Muscle layer of colon (tissue), 2 donors: Measurements from ENCODE around the gene TRUB1.
A peak's percentile ranks its signal among the peaks of the same experiment; 100 is the strongest.

ENCODE experiments used
- H3K27ac ChIP-seq: one replicate; pipeline ENCODE4 v1.7.0; 2013; ENCODE audit warnings: low read depth, mild to moderate bottlenecking, low read length, moderate library complexity
- H3K27me3 ChIP-seq, 2 donors: one replicate each; pipeline ENCODE4 v1.7.0; 2013; ENCODE audit warnings: low read length in 2 of 2, mild to moderate bottlenecking in 2 of 2; ENCODE audit not compliant: insufficient read depth in 2 of 2, control insufficient read depth in 1 of 2
- H3K36me3 ChIP-seq: one replicate; pipeline ENCODE4 v1.7.0; 2013; ENCODE audit warnings: mild to moderate bottlenecking, low read length; ENCODE audit not compliant: insufficient read depth
- H3K4me1 ChIP-seq: one replicate; pipeline ENCODE4 v1.7.0; 2013; ENCODE audit warnings: mild to moderate bottlenecking, low read length; ENCODE audit not compliant: insufficient read depth
- H3K4me3 ChIP-seq, 2 donors: one replicate each; pipeline ENCODE4 v1.7.0; 2013; ENCODE audit warnings: low read length in 2 of 2, low read depth in 1 of 2, mild to moderate bottlenecking in 1 of 2, moderate library complexity in 1 of 2
- H3K9ac ChIP-seq: one replicate; pipeline ENCODE4 v1.7.0; 2013; ENCODE audit warnings: low read length
- H3K9me3 ChIP-seq: one replicate; pipeline ENCODE4 v1.7.0; 2013; ENCODE audit warnings: mild to moderate bottlenecking, low read length
- donor health status: abdominal sarcoma.
- donor health status: Adenocarcinoma of cecum.

The TRUB1 gene

GRCh38 chr10:114975091-114975490 lies 37.1 kb downstream of the TRUB1 start:
- peaks cover 9% of the 10 kb centered on the region for H3K4me1 ChIP-seq
- H3K36me3 ChIP-seq, result no peaks in the 10 kb centered on the region
- no peaks in the 10 kb centered on the region for H3K9me3 ChIP-seq
- H3K4me3 ChIP-seq, result peak overlapping the region in 1 of 2 donors; percentile 37
- no peaks in the 10 kb centered on the region for H3K27me3 ChIP-seq
- peak overlapping the region; percentile 63 for H3K27ac ChIP-seq
- H3K9ac ChIP-seq, result peak overlapping the region; percentile 29

GRCh38 chr10:114982989-114983388 lies 45.0 kb downstream of the TRUB1 start:
- no peaks in the 10 kb centered on the region for H3K27me3 ChIP-seq
- no peak overlapping the region for H3K9ac ChIP-seq
- peaks cover 8% of the 10 kb centered on the region for H3K9me3 ChIP-seq
- no peak overlapping the region for H3K27ac ChIP-seq
- no peak overlapping the region for H3K4me3 ChIP-seq
- no peaks in the 10 kb centered on the region for H3K4me1 ChIP-seq
- no peaks in the 10 kb centered on the region for H3K36me3 ChIP-seq

GRCh38 chr10:114987995-114988394 lies 50.0 kb downstream of the TRUB1 start:
- H3K36me3 ChIP-seq, result no peaks in the 10 kb centered on the region
- no peak overlapping the region for H3K4me3 ChIP-seq
- H3K9me3 ChIP-seq, result peaks cover 8% of the 10 kb centered on the region
- no peaks in the 10 kb centered on the region for H3K4me1 ChIP-seq
- no peak overlapping the region for H3K9ac ChIP-seq
- H3K27ac ChIP-seq, result no peak overlapping the region
- no peaks in the 10 kb centered on the region for H3K27me3 ChIP-seq

- Histone ChIP-seq H3K4me3 (no peak overlapping the region), H3K9me3 (no peaks in the 10 kb centered on the region), H3K27ac (no peak overlapping the region), H3K4me1 (no peaks in the 10 kb centered on the region), H3K27me3 (no peaks in the 10 kb centered on the region), H3K9ac (no peak overlapping the region), H3K36me3 (no peaks in the 10 kb centered on the region)
These were observed 52.6 kb downstream of the TRUB1 start for GRCh38 chr10:114990586-114990985.

GRCh38 chr10:114990991-114991390 lies 53.0 kb downstream of the TRUB1 start:
- Histone ChIP-seq H3K9me3 (no peaks in the 10 kb centered on the region), H3K4me1 (no peaks in the 10 kb centered on the region), H3K9ac (no peak overlapping the region), H3K36me3 (no peaks in the 10 kb centered on the region), H3K27me3 (no peaks in the 10 kb centered on the region), H3K4me3 (no peak overlapping the region), H3K27ac (no peak overlapping the region)

GRCh38 chr10:114992189-114992775 lies 54.3 kb downstream of the TRUB1 start:
- Histone ChIP-seq H3K4me3 (no peak overlapping the region), H3K9me3 (no peaks in the 10 kb centered on the region), H3K9ac (no peak overlapping the region), H3K27ac (no peak overlapping the region), H3K36me3 (no peaks in the 10 kb centered on the region), H3K4me1 (no peaks in the 10 kb centered on the region), H3K27me3 (no peaks in the 10 kb centered on the region)

GRCh38 chr10:114995468-114996247 lies 57.7 kb downstream of the TRUB1 start:
- Histone ChIP-seq H3K4me1 (no peaks in the 10 kb centered on the region), H3K27ac (no peak overlapping the region), H3K9ac (no peak overlapping the region), H3K4me3 (no peak overlapping the region), H3K36me3 (no peaks in the 10 kb centered on the region), H3K9me3 (no peaks in the 10 kb centered on the region), H3K27me3 (no peaks in the 10 kb centered on the region)

- no peaks in the 10 kb centered on the region for H3K36me3 ChIP-seq
- H3K27ac ChIP-seq, result no peak overlapping the region
- H3K4me3 ChIP-seq, result no peak overlapping the region
- H3K9me3 ChIP-seq, result no peaks in the 10 kb centered on the region
- no peak overlapping the region for H3K9ac ChIP-seq
- H3K27me3 ChIP-seq, result no peaks in the 10 kb centered on the region
- H3K4me1 ChIP-seq, result peaks cover under 1% of the 10 kb centered on the region
These were observed 58.5 kb downstream of the TRUB1 start for GRCh38 chr10:114996542-114996941.

- H3K27me3 ChIP-seq, result no peaks in the 10 kb centered on the region
- no peaks in the 10 kb centered on the region for H3K36me3 ChIP-seq
- no peaks in the 10 kb centered on the region for H3K9me3 ChIP-seq
- no peak overlapping the region for H3K27ac ChIP-seq
- no peak overlapping the region for H3K9ac ChIP-seq
- no peak overlapping the region for H3K4me3 ChIP-seq
- peaks cover 11% of the 10 kb centered on the region for H3K4me1 ChIP-seq
These were observed 61.0 kb downstream of the TRUB1 start for GRCh38 chr10:114998993-114999392.

- peaks cover 11% of the 10 kb centered on the region for H3K4me1 ChIP-seq
- H3K4me3 ChIP-seq, result peak overlapping the region; percentile 23 to 49
- peak overlapping the region; percentile 27 for H3K27ac ChIP-seq
- no peak overlapping the region for H3K9ac ChIP-seq
- H3K36me3 ChIP-seq, result no peaks in the 10 kb centered on the region
- H3K9me3 ChIP-seq, result no peaks in the 10 kb centered on the region
- H3K27me3 ChIP-seq, result no peaks in the 10 kb centered on the region
These were observed 63.7 kb downstream of the TRUB1 start for GRCh38 chr10:115001506-115002381.

- Histone ChIP-seq H3K36me3 (no peaks in the 10 kb centered on the region), H3K4me1 (peaks cover 11% of the 10 kb centered on the region), H3K9ac (no peak overlapping the region), H3K27ac (no peak overlapping the region), H3K27me3 (no peaks in the 10 kb centered on the region), H3K4me3 (no peak overlapping the region), H3K9me3 (no peaks in the 10 kb centered on the region)
These were observed 65.4 kb downstream of the TRUB1 start for GRCh38 chr10:115003396-115003795.
